Measurements from ENCODE around the gene LGR6.

- TF ChIP-seq CTCF (conservative IDR thresholded peaks at IDR 0.05; ENCODE audit: low read depth, low read length) = no peak
- TF ChIP-seq EZH2phosphoT487 (IDR thresholded peaks at IDR 0.05; ENCODE audit: borderline replicate concordance, low read length) = no peak
- TF ChIP-seq EZH2 (IDR thresholded peaks at IDR 0.05; ENCODE audit: low read length, unreplicated experiment) = no peak
Measured at GRCh38 chr1:202156590-202156989, 37.0 kb upstream of the LGR6 start.

Measured in PC-3 (cell line).